Measurements from ENCODE around the gene TIGIT.

TIGIT gene

DNA sequence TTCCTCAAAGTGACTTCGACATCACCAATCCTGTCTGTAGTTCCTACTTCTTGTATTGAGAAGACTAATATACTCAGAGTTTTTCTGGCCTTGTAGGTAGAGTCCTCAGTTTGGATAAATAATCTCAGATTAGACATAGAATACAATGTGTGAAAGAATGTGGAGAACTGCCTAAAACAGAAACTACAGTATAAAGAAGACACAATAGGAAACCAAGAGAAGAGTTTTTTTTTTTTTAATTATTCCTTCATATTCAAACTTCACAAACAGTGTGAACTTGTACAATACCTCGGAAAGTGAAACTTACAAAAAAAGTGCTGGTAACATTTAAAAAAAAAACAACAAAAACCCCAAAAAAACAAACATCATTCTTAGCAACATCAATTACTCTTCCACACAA, 20.5 kb downstream of the TIGIT start:
- no peak for DNase-seq

DNA sequence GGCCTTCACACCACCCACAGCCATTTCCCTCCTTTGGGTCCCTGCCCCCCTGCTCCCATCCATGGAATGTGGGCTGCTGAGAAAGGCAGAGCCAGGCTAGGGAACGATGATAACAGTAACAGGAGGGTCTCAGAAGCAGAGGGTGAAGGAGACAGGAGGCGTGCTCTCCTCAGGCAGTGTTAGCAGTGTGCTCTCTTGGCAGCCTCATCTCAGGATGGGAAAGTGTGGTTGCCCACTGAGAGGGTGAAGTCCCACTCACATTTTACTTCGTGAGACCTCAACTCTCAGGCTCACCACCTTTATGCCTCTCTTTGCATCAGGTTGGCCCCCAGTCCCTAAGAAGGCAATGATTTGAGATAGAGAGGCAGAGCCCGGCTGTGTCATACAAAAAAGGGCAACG, 24.5 kb downstream of the TIGIT start:
- DNase-seq, result no peak

DNA sequence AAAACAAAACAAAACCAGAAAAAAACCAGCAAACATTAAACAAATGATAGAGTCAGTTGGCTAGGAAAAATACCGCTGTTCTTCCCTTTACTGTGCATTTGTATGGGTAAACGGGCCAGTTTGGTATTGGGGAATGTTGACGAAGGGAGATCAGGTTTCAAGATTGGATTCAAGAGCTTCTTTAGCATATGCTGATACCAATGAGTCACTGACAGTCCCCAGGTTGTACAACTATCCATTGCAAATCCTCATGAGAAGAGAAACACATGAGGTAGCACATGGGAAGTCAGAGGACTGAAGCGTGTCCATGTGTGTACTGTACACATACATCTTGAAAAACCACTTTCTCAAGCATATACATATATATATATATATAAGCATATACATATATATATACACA, 25.6 kb downstream of the TIGIT start:
- DNase-seq, result no peak

DNA sequence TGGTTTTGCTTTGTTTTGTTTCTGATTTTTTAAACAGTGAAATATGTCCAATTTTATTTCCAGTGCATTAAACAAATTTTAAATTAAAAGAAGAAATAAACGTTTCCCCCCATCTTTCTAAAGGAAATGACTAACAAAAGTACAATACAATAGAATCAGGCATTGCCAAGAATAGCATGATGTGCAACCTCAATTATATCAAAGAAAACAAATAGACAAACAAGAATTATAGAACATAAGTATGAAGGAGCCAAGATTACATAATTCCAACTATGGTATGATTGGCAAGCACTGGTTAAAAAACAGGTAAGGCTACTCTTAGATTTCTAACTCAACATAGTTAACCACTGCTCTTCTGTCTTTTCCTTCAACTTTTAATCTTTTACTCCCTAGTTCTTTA, 26.4 kb downstream of the TIGIT start:
- no peak for DNase-seq

DNA sequence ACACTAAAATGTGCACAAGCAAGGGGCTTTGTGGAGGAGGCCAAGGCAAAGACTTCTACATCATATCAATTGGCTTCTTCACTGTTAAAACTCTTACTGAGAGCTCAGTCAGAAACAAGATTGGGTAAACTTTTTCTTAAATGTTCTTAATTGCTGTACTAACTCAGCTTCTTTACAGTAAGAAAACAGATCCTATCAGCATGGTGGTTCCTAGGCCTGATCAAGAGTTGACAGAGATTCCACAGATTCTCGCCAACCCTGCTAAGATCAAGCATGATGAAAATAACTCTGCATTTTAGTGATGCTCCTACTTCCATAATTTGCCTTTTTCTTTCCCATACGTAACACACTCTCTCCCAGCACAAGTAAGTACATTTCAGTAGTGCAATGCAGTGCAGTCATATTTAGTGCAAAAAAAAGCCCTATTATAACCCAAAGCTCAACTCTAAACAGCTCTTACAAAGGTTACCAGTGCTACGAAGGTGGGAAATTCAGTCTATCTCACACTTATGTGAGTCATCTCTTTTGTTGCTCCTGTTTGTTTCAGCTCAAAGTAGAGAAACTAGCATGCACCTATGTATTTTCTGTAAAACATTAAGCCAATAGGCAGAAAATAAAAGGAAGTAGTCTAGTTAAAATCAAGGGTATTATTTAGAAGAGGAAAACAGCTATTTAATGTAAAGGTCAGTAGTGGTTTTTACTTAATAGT, 29.9 kb downstream of the TIGIT start:
- DNase-seq, result no peak

DNA sequence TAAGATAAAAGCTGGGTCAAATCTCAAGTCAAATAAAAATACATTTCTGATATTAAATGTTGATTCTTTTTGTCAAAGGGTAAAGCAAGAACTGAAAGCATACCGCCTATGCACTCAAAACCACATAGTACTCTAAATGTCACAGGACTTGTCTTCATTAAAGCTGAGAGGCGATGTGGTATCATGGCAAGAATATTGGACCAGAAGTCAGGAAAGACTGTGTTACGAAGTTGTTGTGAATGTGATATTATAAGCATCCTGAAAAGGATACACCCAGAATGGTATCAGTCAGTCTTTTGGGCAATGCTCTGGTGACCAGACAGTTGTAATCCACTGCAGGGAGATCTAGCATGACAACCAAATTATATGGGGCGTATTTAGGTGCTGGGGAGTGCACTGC, 33.8 kb downstream of the TIGIT start:
- DNase-seq, result no peak

DNA sequence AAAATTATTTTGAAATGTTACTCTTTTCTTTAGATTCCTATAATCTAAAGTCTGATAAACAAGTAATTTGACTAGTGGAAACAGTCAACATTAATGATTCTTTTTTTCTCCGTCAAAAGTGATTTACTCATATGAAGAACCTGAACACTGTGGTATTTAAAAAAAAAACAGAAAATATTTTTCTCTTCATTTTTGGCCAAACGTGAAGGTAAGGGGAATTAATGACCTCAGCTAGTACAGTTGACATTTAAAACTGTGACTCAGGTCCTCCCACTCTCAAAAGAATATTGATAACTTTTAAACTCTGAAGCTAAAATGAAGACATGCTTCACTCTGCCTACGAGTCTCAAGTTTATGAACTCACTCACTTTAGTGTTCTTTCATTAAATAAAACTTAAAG, 34.5 kb downstream of the TIGIT start:
- no peak for DNase-seq

DNA sequence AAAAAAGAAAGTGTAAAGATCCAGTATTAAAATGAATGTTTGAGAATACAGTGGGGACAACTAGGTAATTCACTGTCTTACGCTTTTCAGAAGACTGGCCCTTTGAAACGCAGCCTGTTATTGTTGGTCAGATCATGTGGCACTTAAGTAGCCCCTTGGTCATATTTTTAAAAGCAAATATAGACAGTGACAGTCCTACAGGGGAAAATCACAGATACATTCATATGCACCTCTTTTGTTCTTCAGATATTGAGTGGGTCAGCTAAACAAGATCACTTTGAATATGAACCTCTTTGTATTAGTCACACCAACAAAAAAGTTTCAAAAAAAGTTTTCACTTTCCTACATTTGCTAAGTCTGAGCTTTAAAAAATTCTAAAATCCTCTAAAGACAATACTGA, 36.0 kb downstream of the TIGIT start:
- DNase-seq, result no peak

DNA sequence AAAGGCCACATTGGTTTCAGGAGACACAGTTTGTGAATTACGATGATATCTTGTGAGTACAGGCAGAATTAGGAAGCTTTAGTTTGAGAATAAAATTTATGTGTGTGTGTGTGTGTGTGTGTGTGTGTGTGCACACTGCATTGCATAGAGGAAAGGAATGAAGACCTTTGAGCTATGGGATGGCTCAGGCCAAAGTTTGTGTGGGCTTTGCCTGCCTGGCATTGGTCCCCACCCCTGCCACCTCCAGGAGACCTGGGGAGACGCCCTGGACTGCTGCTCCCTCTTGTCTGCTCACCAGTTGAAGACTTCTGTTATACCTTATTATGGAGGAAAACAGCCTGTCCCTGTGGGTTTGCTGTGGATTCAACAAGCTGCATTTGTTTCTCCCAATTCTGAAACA, 37.2 kb downstream of the TIGIT start:
- DNase-seq, result no peak

DNA sequence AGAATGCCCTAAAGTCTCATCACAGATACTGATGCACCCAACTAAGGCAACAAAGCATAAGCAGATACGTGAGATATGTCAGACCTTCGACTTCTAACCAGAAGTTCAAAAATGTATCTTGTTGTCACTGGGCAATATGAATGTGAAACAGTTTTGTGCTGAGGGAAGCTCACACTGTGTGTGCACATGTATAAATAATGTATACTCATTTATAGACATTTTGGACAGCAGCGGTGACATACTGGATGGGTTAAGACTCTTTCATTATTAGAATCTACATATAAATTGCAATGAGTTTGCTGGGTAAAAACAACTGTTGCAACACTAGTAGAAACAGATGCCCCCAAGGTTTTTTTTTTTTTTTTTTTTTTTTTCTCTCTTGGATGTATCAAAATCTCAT, 37.9 kb downstream of the TIGIT start:
- DNase-seq, result no peak

DNA sequence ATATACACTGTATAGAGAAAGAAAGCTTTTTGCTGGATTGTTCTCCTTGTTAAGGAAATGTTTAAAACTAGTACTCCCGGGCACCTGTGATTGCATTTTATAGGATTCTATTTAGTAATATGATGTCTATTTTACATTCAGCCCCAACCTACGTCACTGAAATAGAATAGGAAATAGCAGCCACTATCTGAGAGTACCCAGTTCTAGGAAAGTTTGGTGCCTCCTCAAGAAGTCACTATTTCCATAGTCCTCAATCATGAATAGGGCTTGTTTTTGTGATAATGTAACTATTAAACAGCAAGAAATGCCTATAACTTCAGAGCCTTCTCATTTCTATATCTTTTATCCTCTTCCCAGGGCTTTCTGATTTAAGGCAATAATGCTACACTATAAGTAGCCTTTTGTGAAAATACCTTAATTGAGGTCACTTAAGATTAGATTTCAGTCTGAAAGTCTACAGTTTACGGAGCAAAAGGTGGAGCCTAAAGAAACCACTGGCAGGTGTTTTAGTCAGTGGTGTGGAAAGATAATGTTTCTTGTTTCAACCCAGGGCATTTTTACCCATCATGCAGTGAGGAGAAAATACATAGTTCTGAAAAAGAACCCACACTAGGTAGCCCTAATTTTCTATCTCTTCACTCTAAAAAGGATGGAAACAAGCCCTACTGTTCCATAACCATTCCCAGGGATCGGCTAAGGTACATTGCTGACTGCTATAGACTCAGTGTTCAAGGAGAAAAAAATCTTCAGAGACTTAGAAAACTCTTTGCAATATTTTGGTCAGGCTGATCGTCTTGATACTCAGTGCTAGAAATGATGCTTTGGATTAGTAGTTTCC, 38.7 kb downstream of the TIGIT start:
- DNase-seq, result no peak

DNA sequence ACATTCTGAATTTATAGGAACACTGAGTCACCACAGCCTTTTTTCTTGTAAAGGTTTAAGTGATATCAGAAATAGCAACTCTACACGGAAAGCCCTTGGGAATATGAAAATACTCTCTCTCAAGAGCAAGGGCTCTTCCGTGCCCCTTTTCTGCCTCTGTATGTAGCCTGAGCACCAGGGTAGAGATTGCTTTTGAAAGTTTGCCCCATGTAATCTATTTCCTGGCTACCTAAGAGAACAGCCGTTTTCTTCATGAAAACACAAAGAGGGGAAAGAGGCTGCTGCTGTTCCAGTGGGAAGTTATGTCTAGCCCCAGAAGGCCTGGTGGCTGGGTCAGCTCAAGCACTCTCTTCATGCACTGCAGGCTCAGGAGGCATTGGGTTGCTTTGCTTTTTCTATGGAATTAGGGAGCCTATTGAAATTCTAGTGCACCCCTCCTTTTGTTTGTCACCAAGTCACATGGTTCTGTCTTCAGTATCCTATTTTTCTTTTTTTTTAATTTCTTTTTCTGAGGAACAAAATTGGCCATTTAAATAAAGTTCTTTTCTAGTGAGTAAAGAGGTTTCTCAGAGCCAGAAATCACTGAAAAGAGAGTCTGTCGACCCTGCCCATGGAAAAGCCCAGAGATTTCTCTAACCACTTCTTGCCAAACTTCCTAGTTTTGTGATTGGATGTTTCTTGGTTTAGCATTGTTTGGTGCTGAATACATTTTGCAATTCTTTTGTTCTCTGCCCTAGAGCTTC, 39.5 kb downstream of the TIGIT start:
- DNase-seq, result no peak

DNA sequence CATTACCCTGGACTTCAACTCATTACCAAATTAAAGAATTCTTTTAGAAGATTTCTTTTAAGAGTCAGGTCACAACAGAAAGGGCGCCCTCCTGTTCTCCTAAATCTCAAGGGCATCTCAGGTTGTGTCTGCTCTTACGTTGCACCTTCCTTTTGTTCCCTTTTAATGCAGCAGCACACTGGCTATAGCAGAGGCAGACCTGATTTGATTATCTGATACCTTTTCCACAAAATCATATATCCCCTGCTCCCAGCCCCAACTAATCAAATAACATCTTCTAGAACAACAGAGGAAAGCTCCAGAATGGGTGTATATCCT, 40.1 kb downstream of the TIGIT start:
- DNase-seq, result no peak

DNA sequence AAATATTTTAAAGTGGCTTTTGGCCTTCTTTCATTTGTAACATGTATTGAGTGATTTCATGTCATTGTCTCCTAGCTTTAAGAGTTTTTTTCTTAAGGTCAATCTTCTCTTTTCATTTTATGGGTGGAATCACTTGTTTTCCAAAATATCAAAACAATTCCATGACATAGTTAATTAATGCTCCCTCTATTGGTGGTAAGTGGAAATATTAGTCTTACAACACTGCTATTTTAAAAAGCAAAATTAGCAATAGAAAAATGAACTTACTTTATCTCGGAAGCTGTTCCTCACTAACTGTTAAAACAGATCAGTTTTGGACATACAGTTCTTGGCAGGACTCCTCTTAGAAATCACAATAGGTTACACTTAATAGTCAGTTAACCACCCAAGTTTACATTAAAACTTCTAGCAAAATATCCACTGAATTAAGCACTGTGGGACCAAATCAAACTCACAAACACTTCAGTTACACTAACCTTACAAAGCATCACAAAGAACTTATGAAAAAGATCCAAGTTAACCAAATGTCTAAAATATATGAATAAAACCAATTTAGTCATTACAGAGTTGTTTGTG, 42.4 kb downstream of the TIGIT start:
- DNase-seq, result no peak

DNA sequence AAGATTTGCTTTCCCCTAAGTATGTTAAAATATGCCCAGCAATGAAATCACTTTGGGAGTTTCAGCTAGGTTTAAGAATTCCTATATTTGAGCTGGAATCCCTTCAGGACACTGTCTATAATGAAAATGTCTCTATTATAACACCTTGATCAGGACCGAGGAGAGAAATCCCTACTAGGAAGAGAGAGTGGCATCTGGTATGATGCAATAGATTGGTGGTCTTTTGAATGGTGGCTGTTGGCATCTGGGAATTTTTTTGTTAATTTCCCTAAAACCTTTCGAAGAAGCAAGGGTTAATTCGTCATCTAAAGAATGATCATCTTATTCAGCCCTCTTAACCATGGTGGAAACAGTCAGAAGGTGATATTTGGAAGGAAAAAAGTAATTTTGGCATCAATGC, 43.0 kb downstream of the TIGIT start:
- DNase-seq, result no peak

DNA sequence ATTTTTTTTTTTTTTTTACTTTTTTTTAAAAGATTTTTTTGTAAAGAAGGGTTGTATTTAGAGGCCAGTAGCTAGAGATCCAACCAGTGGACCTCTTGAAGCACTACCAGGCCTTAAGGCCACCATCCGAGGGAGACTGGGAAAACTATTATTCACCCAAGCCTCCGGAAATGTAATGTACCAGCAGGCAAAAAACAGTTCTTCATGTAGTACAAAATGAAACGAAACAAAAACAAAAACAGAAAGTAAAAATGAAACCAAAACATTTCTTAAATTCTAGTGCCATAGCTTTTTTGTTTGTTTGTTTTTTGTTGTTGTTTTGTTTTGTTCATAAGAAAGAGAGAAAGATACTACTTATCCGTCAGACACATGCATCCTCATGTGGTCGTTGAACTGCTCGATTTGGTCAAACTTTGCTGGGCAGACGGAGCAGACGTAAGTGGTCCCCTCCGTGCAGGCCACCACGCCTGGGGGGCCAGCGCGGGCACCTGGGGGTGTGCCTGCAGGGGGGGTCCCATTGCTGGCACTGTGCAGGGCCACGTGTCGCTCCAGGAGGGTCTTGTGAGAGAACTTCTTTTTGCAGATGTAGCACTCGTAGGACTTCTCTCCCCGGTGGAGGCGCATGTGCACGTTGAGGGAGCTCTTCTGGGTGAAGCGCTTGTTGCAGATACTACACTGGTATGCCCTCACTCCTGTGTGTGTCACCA, 45.0 kb downstream of the TIGIT start:
- no peak for DNase-seq

DNA sequence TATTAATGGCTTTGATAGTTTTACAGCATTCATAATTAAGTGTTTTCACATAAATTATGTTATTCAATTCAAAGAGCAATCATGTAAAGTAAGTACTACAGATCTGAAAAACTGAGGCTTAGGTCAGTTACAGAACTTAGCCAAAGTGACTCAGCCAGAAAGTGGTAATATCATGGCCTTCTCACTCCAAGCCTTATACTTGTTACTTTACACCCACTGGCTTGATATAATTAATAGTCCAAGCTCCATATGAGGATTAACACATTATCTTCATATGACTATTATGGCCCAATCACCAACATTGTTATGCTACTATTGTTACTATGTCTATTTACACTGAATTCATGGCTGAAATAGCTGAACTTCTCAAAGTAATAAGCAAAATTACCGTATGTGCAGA, 50.7 kb downstream of the TIGIT start:
- no peak for DNase-seq

DNA sequence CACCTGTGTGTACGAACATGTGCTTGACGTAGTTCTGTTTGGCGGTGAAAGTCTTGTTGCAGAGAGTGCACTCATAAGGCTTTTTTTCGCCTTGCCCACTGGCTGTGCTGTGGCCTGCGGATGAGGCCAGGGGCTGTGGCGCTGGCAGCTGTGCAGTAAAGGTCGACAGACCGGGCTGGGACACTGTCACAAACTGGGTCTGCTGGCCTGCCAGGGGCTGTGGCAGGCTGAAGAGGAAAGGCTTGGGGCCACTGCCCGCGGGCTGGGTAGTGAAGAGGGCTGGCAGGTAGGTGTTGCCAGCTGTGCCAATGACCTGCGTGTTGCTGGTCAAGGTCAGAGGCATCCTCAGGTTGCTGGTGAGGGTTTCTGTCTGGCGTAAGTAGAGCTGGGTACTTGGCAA, 56.4 kb downstream of the TIGIT start:
- no peak for DNase-seq

DNA sequence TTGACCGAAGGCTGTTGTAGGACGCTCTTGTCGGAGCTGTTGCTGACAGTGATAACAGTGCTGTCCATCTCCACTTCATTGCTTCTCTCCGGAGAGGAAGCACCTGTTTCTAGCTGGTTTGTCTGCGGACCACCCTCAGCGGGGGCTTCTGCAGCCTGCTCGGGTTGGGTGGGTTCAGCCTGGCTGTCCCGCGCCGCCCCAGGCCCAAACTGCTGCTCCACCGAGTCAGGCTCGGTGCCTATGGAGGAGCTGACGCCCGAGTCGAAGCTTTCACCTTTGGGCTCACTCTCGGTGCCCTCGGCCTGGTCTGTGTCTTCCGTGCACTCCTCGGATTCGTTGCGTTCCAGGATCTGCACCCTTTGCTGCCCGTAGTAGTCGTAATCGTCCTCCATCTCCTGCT, 56.9 kb downstream of the TIGIT start:
- DNase-seq, result no peak

DNA sequence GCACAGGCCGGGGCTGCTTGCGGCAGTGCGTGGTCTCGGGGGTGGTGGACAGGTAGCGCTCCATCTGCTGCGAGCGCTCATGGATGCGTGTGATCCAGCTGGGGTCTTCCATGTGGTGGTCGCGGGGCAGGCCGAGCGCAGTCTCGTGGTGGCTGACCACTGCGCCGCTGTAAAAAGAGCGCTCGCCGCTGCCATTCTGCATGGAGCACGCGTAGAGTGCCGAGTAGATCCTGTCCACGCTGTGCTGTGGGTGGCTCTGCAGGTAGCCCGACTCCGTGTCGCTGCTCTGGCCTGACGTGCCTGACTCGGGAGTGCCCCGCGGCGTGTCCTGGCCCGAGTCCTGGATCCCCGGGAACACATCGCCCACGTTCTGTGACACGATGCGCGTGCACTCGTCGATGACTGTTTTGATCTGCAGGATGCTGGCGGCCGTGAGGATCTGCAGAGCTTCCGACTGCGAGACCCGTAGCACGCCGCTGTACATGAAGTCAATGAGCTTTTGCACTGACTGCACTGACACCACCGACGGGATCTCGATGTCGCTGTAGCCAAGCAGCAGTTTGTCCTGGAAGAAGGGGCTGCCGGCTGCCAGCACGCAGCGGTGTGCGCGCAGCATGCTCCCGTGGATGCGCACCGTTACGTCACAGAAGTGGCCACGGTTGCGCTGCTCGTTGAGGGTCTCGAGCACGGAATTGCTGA, 57.4 kb downstream of the TIGIT start:
- no peak for DNase-seq

DNA sequence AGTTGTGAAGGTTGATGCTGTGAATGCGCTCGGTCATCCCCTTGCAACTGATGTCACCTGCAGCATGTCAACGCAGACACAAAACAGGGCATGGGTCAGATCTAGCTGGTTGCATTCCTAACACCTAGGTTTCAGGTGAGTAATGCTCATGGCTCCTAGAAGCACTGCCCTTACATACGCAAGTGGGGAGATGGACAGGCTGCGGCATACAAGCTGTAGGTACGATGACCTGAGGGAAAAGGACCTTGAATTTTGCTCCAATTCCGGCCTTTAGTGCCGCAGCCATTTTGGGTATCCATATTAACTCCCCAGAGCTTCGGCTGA, 58.0 kb downstream of the TIGIT start:
- DNase-seq, result no peak

DNA sequence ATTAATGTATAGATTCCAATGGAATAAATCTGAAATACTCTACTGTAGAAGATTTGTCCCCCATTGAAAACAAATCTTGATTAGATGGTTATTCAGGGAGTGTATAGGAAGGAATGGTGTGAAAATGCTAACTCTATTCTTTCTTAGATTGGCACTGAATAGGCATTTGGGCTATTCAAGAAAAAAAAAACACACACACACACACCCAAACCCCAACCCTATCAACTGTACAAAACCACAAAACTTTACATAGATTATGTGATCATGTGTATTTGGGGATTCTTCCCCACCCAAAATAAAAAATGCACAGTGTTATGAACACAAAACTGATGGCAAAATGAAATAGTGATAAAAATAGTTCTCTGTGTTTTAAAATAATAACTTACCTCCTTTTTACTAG, 61.8 kb downstream of the TIGIT start:
- no peak for DNase-seq

DNA sequence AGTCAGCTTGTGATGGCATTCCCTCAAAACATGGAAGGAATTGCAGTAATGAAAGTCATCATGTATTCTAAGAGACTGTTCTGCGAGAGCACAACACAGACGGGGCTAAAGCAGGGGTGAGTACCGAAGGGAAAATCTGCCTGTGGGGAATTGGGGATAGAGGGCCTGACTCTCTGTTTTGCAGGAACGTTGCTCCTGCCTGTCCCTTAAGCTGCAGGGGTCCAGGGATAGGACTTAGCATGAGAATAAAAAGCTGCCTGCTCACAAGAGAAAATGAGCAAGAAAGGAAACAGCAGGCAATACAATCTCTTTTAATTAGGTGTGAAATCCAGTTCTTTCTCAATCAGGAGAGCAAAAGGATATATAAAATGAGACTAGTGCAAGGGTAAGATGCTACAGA, 62.2 kb downstream of the TIGIT start:
- no peak for DNase-seq

All from KG1 (cell line).